Prostate gland (tissue), 2 donors: Measurements from ENCODE around the gene ADARB2.

Experiments
- CTCF ChIP-seq, 4 experiments: fragments of 200-600 bp in 2 of 4; fragments of 450-650 bp in 2 of 4; sonication (generic) in 2 of 4; IDR thresholded peaks; 1 replicate in 3 of 4; 2 replicates in 1 of 4; pipeline ENCODE4 v1.5.1; 2016 to 2019; ENCODE audit warnings: antibody characterized with exemption in 4 of 4, mild to moderate bottlenecking in 2 of 4, moderate library complexity in 2 of 4
- POLR2A ChIP-seq: fragments of 450-650 bp; IDR thresholded peaks from one replicate; pipeline ENCODE4 v1.6.1; 2016; ENCODE audit warnings: antibody characterized with exemption, mild to moderate bottlenecking
- POLR2AphosphoS5 ChIP-seq: sonication (generic); formaldehyde crosslinking; IDR thresholded peaks from one replicate; pipeline ENCODE4 v1.6.1; 2017; ENCODE audit warnings: antibody characterized with exemption

GRCh38 chr10:1206601-1207000 is 530.7 kb downstream of the ADARB2 start:
- TF ChIP-seq CTCF (IDR thresholded peaks at IDR 0.05) (no peak), POLR2A (no peak), POLR2AphosphoS5 (no peak)
